CD4-positive, alpha-beta T cell (primary cell): ENCODE results near the gene MPIG6B. TPM values are rescaled to one million over a fixed set of nuclear protein-coding genes. Genes with fewer than 3 reads are reported as not detected.

Experiments used
- ATAC-seq: fragments of 200-7000 bp; cut with Tn5 transposase; one replicate; pipeline ENCODE4 v1.10.0; 2022; ENCODE audit warnings: mild to moderate bottlenecking; ENCODE audit not compliant: poor library complexity
- CTCF ChIA-PET: fragments of 350-600 bp; sonication (Branson Sonifier 250); formaldehyde crosslinking; loops from one replicate; lab custom pipeline; 2021; ENCODE audit warnings: antibody characterized with exemption, inconsistent platforms; lab: Charles Lee
- POLR2A ChIA-PET: fragments of 350-600 bp; sonication (Branson Sonifier 250); formaldehyde crosslinking; loops from one replicate; lab custom pipeline; 2021; ENCODE audit warnings: antibody characterized with exemption, inconsistent platforms; lab: Charles Lee
- DNase-seq, 14 experiments: peaks; one replicate each; pipeline ENCODE4 v3.0.0-alpha.2; 2013 to 2020; ENCODE audit warnings: mixed read lengths in 2 of 14
- H3K27ac ChIP-seq, 2 donors: one replicate each; pipeline versions ENCODE4 v1.5.1 to v1.7.0; 2013; ENCODE audit warnings: low read length in 2 of 2, low read depth in 1 of 2, mild to moderate bottlenecking in 1 of 2
- H3K27me3 ChIP-seq, 2 experiments: 1 replicate in 1 of 2; 2 replicates in 1 of 2; pipeline versions ENCODE4 v1.6.1 to v1.7.0; 2013; ENCODE audit warnings: low read length in 2 of 2, control low read depth in 1 of 2, mild to moderate bottlenecking in 1 of 2, moderate library complexity in 1 of 2; ENCODE audit not compliant: insufficient read depth in 2 of 2, control insufficient read depth in 1 of 2
- H3K36me3 ChIP-seq: one replicate; pipeline ENCODE4 v1.6.1; 2013; ENCODE audit warnings: low read length, control low read depth; ENCODE audit not compliant: insufficient read depth
- H3K4me1 ChIP-seq: one replicate; pipeline ENCODE4 v1.6.1; 2013; ENCODE audit warnings: low read length, control low read depth; ENCODE audit not compliant: insufficient read depth
- H3K4me3 ChIP-seq: one replicate; pipeline ENCODE4 v1.5.1; 2013; ENCODE audit warnings: mild to moderate bottlenecking, low read length, moderate library complexity
- H3K9me3 ChIP-seq, 2 experiments: 1 replicate in 1 of 2; 2 replicates in 1 of 2; pipeline versions ENCODE4 v1.6.1 to v1.7.0; 2013; ENCODE audit warnings: low read length in 2 of 2, mild to moderate bottlenecking in 2 of 2, control low read depth in 1 of 2, moderate library complexity in 1 of 2; ENCODE audit not compliant: control insufficient read depth in 1 of 2, insufficient read depth in 1 of 2
- H3K27ac Mint-ChIP-seq: one replicate; pipeline ENCODE4 v1.8.0; 2020; ENCODE audit warnings: mixed read lengths
- H3K27me3 Mint-ChIP-seq: one replicate; pipeline ENCODE4 v1.8.0; 2021; ENCODE audit warnings: mixed read lengths
- H3K36me3 Mint-ChIP-seq: one replicate; pipeline ENCODE4 v1.8.0; 2021; ENCODE audit warnings: low read depth, mixed read lengths
- H3K4me1 Mint-ChIP-seq: one replicate; pipeline ENCODE4 v1.8.0; 2021; ENCODE audit warnings: low read depth, mixed read lengths
- H3K4me3 Mint-ChIP-seq: one replicate; pipeline ENCODE4 v1.8.0; 2020; ENCODE audit warnings: mild to moderate bottlenecking, mixed read lengths
- H3K9me3 Mint-ChIP-seq: one replicate; pipeline ENCODE4 v1.8.0; 2020; ENCODE audit warnings: mixed read lengths
- intact Hi-C, 2 experiments: fragments of 100-400 bp; cut with DNase I in 1 of 2; cut with micrococcal nuclease in 1 of 2; formaldehyde crosslinking; loops; one replicate each; pipeline versions ENCODE4 v1.15.1 to v1.9.0; 2023 to 2025; cut with DNase I, micrococcal nuclease
- total RNA-seq, 174 experiments: library from RNA in 2 of 174; stranded (reverse) in 2 of 174; gene quantifications; one replicate each; pipeline ENCODE4 v1.2.3 and lab custom pipeline; 2021 to 2026
- TF ChIP-seq, protein P1 (sequence below): fragments of 200-600 bp; IDR thresholded peaks from one replicate; pipeline ENCODE4 v1.8.0; 2022; ENCODE audit warnings: antibody characterized with exemption, mild to moderate bottlenecking

Gene MPIG6B
- total RNA-seq, 2 experiments from 2014 or later = 0.11 to 0.17 TPM

DNA sequence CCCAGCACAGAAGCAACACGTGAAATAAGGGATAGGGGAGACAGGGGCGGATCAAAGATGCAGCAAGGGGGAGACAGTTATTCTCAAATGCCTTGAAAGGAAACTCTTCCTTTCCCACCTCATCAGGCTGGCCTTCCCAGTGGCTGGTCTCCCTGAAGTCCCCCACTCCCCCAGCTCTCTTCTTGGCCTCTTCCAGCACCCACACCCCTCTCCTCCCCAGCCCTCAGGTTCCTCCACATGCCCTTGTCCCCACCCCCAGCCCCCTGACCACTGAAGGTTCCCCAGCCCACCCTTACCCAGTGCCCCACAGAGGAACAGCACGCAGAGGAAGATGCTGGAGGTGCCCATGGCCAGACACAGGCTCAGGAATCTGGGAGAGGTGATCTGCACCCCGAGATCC, 9.7 kb upstream of the MPIG6B start:
- Histone ChIP-seq H3K9me3 (no peaks in the 10 kb centered on the region), H3K4me1 (peaks cover 14% of the 10 kb centered on the region), H3K27me3 (no peaks in the 10 kb centered on the region), H3K27ac (no peak overlapping the region), H3K36me3 (no peaks in the 10 kb centered on the region), H3K4me3 (no peak overlapping the region)
- H3K36me3 Mint-ChIP-seq = no peaks in the 10 kb centered on the region
- POLR2A ChIA-PET = interaction anchor here (1.6 kb wide), 1 partner anchor 24 kb away, joined by 3 read pairs; no protein-coding TSS in a partner anchor
- CTCF ChIA-PET = no interaction called here
- no peak overlapping the region for H3K4me3 Mint-ChIP-seq
- no peaks in the 10 kb centered on the region for H3K9me3 Mint-ChIP-seq
- TF ChIP-seq, protein P1, sequence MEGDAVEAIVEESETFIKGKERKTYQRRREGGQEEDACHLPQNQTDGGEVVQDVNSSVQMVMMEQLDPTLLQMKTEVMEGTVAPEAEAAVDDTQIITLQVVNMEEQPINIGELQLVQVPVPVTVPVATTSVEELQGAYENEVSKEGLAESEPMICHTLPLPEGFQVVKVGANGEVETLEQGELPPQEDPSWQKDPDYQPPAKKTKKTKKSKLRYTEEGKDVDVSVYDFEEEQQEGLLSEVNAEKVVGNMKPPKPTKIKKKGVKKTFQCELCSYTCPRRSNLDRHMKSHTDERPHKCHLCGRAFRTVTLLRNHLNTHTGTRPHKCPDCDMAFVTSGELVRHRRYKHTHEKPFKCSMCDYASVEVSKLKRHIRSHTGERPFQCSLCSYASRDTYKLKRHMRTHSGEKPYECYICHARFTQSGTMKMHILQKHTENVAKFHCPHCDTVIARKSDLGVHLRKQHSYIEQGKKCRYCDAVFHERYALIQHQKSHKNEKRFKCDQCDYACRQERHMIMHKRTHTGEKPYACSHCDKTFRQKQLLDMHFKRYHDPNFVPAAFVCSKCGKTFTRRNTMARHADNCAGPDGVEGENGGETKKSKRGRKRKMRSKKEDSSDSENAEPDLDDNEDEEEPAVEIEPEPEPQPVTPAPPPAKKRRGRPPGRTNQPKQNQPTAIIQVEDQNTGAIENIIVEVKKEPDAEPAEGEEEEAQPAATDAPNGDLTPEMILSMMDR = no peak
- H3K4me1 Mint-ChIP-seq = peaks cover 16% of the 10 kb centered on the region
- intact Hi-C loops = no loop called here
- no peaks in the 10 kb centered on the region for H3K27me3 Mint-ChIP-seq
- ATAC-seq (no peak), DNase-seq (no peak)
- no peak overlapping the region for H3K27ac Mint-ChIP-seq

DNA sequence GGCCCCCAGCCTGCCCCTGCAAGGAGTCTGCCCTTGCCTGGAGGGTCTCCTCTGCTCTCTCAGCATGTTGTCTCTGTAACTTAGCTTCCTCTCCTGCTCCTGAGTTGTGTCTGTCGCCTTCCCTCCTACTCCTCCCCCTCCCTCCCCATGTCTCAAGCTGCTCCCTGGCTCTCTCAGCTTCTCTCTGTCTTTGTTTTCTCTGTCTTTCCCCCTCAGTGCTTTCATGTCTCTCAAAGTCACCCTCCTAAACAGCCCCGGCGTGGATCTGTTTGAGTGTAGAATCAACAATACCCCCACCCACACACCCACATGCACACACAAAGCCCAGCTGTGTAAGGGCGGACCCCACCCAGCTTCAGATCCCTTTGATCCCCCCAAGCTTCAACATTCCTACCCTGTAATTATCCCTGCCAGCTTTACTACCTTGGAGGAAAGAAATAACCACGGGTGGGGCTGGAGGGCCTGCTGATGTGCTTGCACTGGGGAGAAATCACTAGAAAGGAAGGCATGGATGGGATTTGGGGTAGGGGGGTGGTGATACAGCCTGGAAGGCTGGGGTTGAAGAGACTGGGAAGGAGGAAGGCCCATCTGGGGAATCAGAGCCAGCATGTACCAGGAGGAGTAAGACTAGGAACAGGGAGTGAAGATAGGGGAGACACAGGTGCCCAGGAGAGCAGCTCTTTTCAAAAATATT, 9.0 kb upstream of the MPIG6B start:
- intact Hi-C loops = no loop called here
- ATAC-seq = no peak
- no peaks in the 10 kb centered on the region for H3K36me3 ChIP-seq
- CTCF ChIA-PET = no interaction called here
- POLR2A ChIA-PET = interaction anchor here (1.0 to 1.6 kb wide), 2 partner anchors 15 to 24 kb away, joined by 3 read pairs; partner anchors contain the start of gene DDAH2
- Mint-ChIP-seq H3K27me3 (no peaks in the 10 kb centered on the region), H3K9me3 (no peaks in the 10 kb centered on the region), H3K4me1 (peaks cover 16% of the 10 kb centered on the region), H3K36me3 (no peaks in the 10 kb centered on the region), H3K4me3 (no peak overlapping the region), H3K27ac (no peak overlapping the region)
- H3K4me3 ChIP-seq = no peak overlapping the region
- H3K4me1 ChIP-seq = peaks cover 14% of the 10 kb centered on the region
- DNase-seq = no peak
- no peak overlapping the region for H3K27ac ChIP-seq
- no peaks in the 10 kb centered on the region for H3K27me3 ChIP-seq
- no peaks in the 10 kb centered on the region for H3K9me3 ChIP-seq
- TF ChIP-seq, protein P1 = no peak

DNA sequence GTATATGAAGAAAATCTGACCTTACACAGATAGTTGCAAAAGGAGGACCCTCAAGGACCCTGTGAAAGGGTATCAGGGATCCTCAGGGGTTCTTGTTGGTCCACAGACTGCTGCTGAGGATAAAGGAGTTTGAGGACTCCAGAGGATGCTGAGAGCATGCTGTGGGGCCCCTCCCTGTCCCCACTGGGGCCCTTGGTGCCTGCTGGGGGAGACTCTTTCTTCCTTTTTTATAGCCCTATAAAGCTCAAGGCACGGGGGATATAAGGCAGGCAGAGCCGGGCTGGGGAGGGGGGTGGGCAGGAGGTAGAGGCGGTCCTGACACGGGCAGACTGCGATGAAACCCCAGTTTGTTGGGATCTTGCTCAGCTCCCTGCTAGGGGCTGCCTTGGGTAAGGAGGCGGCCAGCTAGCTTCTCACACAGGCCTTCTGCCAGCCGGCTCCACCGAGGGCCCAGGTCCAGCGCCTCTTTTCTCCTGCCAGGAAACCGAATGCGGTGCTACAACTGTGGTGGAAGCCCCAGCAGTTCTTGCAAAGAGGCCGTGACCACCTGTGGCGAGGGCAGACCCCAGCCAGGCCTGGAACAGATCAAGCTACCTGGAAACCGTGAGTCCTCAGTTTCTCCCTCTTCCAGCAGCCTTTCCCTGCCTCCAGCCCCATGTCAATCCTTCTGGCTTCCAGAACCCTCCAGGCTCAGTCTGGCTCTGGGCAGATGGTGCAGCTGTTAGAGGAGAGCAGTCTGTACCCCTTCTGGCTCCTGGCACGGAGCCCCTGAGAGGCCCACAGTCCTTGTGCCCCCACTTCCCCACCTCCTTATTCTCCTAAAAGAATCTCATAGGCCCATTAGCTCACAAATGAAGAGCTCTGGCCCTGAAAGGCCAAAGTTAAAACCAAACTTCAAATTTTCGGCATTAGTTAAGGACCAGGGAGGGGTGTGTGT, 7.9 kb upstream of the MPIG6B start, which contains the start of gene LY6G6D:
Gene LY6G6D (plus strand): TSS at position 327 of the 937 bp plus-strand sequence. CDS start 8 bp downstream, at position 335.
- CTCF ChIA-PET = no interaction called here
- DNase-seq = no peak
- Mint-ChIP-seq H3K4me3 (no peak within 1 kb of the TSS), H3K27ac (no peak within 1 kb of the TSS), H3K9me3 (no peaks in the 10 kb centered on the region), H3K4me1 (peaks cover 16% of the 10 kb centered on the region), H3K27me3 (no peaks in the 10 kb centered on the region), H3K36me3 (no peaks in the 10 kb centered on the region)
- intact Hi-C loops = no loop called here
- no peaks in the 10 kb centered on the region for H3K36me3 ChIP-seq
- POLR2A ChIA-PET = interaction anchor here (0.6 to 1.0 kb wide), 3 partner anchors 12 to 121 kb away, joined by 3 to 5 read pairs (median 3); partner anchors contain the start of genes ABHD16A and DDAH2
- TF ChIP-seq, protein P1 = no peak
- no peak for ATAC-seq
- H3K9me3 ChIP-seq = no peaks in the 10 kb centered on the region
- no peaks in the 10 kb centered on the region for H3K27me3 ChIP-seq
- H3K4me3 ChIP-seq = no peak within 1 kb of the TSS
- no peak within 1 kb of the TSS for H3K27ac ChIP-seq
- H3K4me1 ChIP-seq = peaks cover 14% of the 10 kb centered on the region
